Stromal cell of bone marrow (primary cell): ENCODE results near the gene F11R.
"Not testable (repeated sequence)": the region's sequence is repeated elsewhere in the genome, so short reads cannot be mapped to it uniquely, and the experiment has no call there.

Experiments used
- DNase-seq: peaks from one replicate; pipeline ENCODE4 v3.0.0-alpha.2; 2012; ENCODE audit warnings: low read depth

F11R gene

GRCh38 chr1:161020509-161021164, at the start of gene F11R:
TSS of gene F11R (minus strand) at chr1:161021152. CDS start at chr1:161021073, 79 bp downstream.
- DNase-seq: no peak

- DNase-seq: no peak
These were observed 48.8 kb upstream of the F11R start, which contains the start of gene ARHGAP30 for GRCh38 chr1:161069731-161070270. TSS of gene ARHGAP30 (minus strand) at chr1:161069891. CDS start at chr1:161069624, 267 bp downstream.

- DNase-seq: no peak
These were observed 48.3 kb upstream of the F11R start for GRCh38 chr1:161069241-161069640.

DNA sequence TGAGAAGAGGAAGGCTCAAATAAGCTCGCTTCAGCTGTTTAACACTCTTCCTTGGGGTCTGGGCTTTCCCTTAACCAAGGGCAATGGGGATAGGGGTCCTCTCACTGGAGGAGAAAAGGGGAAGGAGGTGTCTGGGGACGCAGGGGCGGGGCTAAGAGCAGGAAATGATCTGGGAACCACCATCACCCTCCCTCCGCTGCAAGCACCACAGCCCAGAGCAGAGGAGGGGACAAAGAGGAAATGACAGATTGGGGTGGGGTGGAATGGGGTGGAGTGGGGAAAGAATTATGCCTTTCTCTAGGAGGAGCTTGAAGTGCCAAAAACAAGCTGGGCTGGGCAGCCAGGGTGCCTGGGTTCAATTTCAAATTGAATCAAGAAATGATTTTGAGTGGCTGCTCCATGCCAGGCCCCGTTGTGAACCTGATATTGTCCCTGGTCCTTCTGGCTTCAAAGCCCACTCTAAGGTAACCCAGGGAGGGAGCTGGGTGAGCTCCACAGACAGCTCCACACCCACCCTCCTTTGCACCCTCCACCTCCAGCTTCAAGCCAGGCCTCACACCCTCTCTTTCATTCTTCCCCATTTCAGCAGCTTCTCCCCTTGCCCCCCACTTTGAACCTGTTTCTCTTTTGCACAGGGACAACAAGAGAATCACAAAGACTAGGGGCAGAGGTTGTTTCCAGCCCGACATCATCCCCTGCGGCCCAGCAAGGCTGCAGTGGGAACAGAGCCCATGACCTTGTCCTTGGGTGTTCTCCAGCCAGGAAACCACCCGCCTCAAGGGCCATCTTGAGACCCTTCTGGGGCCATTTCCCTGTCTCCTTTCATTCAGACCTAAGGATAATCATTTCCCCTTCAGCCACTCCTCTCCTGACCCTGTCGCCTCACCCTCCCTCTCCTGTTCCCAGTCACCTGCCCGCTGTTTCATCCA, 47.6 kb upstream of the F11R start:
- DNase-seq: no peak

DNA sequence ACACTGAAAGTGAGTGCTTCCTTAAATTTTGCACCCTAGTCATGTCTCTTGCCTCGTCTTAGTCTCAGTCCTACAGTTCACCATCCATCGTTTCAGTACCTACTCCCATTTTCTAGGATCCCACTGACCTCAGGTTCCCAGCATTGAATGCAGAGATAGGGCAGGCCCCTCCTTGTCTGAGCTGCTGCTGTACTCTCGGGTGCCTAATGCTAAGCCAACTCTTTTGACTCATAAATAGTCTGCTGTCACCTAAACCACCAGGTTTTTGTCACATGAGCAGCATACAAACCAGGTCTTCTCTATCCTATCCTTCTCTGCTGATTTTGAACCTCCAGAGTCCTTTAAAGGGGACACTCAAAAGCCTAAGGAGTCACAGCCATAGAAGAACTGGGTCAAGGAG, 45.7 kb upstream of the F11R start:
- DNase-seq: no peak

- DNase-seq: not testable (repeated sequence)
These were observed 44.7 kb upstream of the F11R start for GRCh38 chr1:161065681-161066080.

DNA sequence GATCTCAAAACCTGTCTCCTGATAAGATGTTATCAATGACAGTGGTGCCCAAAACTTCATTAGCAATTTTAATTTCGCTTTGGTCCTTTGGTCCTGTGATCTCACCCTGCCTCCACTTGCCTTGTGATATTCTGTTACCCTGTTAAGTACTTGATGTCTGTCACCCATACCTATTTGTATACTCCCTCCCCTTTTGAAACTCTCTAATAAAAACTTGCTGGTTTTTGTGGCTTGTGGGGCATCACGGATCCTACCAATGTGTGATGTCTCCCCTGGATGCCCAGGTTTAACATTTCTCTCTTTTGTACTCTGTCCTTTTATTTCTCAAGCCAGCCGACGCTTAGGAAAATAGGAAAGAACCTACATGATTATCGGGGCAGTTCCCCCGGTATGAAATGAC, 43.0 kb upstream of the F11R start:
- DNase-seq: not testable (repeated sequence)

- DNase-seq: no peak
These were observed 40.5 kb upstream of the F11R start for GRCh38 chr1:161061419-161061818.

DNA sequence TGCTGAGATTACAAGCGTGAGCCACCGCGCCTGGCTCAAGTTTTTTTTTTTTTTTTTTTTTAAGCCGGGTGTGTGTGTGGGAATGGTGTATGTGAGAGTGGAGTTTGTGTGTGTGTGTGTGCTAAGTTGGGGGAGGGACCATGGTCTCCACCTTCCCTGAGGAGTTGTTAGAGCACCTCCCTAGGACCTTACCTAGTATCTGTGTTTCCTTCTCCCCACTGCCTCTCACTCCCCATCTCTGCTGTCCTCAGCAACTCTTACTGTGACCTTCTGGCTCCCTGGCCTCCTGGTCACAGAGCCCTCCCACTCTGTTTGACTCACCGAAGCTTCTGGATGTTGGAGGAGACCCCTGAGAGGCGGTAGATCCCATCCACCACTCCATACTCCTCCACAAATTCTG, 38.3 kb upstream of the F11R start:
- no peak for DNase-seq

GRCh38 chr1:161054805-161055204, 33.9 kb upstream of the F11R start:
- DNase-seq: no peak

GRCh38 chr1:161054232-161054631, 33.3 kb upstream of the F11R start:
- no peak for DNase-seq

DNA sequence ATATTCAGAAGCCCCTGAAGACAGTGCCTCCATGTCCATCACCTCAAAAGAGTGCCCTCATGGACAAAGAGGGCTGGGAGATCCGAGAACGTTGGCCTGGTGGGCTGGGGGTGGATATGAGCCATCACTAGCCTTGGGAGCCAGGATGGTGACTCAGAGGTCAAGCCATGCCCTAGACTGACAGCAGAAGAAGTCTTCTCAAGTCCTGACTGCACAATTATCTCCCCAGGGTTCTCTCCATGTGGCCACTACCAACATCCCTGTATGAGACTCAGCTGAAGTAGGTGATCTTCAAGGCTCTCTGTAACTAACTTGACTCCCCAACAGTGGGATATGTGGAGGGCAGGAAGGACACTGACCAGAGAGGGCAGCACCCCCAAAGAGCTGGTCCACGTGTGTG, 31.9 kb upstream of the F11R start:
- DNase-seq: no peak

GRCh38 chr1:161051219-161051618, 30.3 kb upstream of the F11R start:
- no peak for DNase-seq

GRCh38 chr1:161048949-161049722, 28.2 kb upstream of the F11R start:
- no peak for DNase-seq

GRCh38 chr1:161047436-161048420, 26.8 kb upstream of the F11R start:
- no peak for DNase-seq

DNA sequence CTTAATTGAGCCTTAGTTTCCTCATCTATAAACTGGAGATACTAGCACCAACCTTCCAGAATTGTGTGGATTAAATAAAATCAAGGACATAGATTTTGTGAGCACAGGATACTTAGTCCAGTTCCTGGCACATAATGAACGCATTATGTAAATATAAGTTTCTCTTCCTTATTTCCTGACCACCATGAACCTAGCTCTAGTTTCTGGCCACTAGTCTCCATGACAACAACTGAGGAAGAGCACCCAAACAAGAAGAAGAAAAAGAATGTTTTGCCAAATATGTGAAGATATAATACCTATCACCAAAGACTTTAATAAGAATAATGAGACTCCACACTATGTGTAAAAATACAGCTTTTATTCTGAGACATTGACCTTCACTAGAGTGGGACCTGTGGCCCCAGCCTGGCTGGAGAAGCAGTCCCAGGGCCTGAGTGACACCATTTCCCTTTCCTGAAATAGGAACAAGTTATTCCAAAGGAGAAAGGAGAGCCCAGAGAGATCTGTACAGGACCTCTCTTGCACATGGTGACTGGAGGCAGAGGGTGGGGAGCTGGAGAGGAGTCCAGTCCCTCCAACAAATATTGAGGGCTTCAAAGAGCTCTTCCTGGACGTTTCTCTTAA, 25.8 kb upstream of the F11R start:
- no peak for DNase-seq

- DNase-seq: peak; percentile 92
These were observed 25.0 kb upstream of the F11R start, which contains the start of gene USF1 for GRCh38 chr1:161045736-161046604. TSS of gene USF1 (minus strand) at chr1:161045977. CDS start at chr1:161043275, 2,702 bp downstream.

DNA sequence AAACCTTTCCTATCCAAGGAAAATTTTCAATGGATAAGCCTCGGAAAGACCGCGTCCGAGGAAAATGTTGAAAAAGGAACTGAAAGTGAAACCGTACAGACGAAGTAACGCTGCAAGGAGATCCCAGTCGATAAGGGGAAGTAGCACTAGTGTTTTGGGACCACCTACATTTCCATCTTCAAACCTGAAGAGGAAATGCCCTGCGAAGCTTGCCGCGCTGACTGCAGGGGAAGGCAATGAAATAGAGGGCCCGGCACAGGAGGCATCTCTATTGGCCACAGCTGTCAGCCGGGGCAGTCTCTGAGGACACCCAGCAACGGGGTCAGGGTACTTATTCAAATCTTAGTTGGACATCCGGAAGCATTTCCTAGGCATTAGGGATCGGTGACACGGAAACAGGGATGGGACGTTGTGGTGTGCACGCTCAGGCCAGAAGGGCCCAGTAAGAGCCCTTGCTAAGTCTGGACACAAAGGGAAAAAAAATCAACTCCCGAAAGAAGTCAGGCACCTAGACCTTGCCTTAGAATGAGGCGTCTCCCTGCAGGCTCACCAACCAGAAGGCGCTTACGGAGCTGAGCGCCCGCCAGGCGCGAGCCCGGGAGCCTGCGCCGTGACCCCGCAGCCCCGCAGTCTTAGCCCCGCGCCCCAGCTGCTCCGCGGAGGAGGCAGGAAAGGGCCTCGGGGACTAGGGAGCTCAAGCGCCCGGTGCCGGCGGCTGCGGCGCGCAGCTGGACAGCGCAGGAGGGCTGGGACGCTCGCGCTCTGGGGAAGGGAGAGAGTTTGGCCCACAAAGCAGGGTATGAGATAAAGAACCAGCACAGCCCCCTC, 24.2 kb upstream of the F11R start:
- peak; percentile 44 for DNase-seq
